ENCODE measurements around the gene SMIM1. TPM values are rescaled to one million over a fixed set of nuclear protein-coding genes. Genes with fewer than 3 reads are reported as not detected.
A peak's percentile ranks its signal among the peaks of the same experiment; 100 is the strongest.

SMIM1 gene
- total and polyA plus RNA-seq, 5 donors, result 44.2 to 243 (median 107) TPM

GRCh38 chr1:3731583-3732433 lies 40.7 kb upstream of the SMIM1 start:
- H3K4me1 ChIP-seq (ENCODE audit: control insufficient read depth, insufficient read depth, low read length), result no peaks in the 10 kb centered on the region
- DNase-seq (no peak), ATAC-seq (no peak)
- no peaks in the 10 kb centered on the region for H3K9me3 ChIP-seq (ENCODE audit: control insufficient read depth, low read length)
- intact Hi-C loops (cut with DNase I), result loop anchor here in 1 of 4 donors (10.0 kb wide), 1 partner anchor 157 kb away; no protein-coding TSS in a partner anchor
- H3K27me3 ChIP-seq (ENCODE audit: control insufficient read depth, insufficient read depth), result no peaks in the 10 kb centered on the region
- H3K27ac ChIP-seq (ENCODE audit: low read length), result no peak overlapping the region
- WGBS, result 45% methylated on average over 25 of the region's 25 CpGs
- H3K4me3 ChIP-seq (ENCODE audit: low read length), result no peak overlapping the region

- DNase-seq (no peak), ATAC-seq (peak; percentile 23 to 25)
- no peaks in the 10 kb centered on the region for H3K9me3 ChIP-seq (ENCODE audit: control insufficient read depth, low read length)
- H3K27me3 ChIP-seq (ENCODE audit: control insufficient read depth, insufficient read depth), result no peaks in the 10 kb centered on the region
- WGBS, result 33% methylated on average over 37 of the region's 37 CpGs
- no peaks in the 10 kb centered on the region for H3K4me1 ChIP-seq (ENCODE audit: control insufficient read depth, insufficient read depth, low read length)
- H3K27ac ChIP-seq (ENCODE audit: low read length), result no peak overlapping the region
- intact Hi-C loops (cut with DNase I), result loop anchor here in 1 of 4 donors (10.0 kb wide), 1 partner anchor 158 kb away; no protein-coding TSS in a partner anchor
- H3K4me3 ChIP-seq (ENCODE audit: low read length), result no peak overlapping the region
These were observed 40.0 kb upstream of the SMIM1 start for GRCh38 chr1:3732434-3733093.

- DNase-seq, result peak in 1 of 3 donors; percentile 35
- H3K27me3 ChIP-seq (ENCODE audit: control insufficient read depth, insufficient read depth), result no peaks in the 10 kb centered on the region
These were observed 39.3 kb upstream of the SMIM1 start for GRCh38 chr1:3733094-3733882.

GRCh38 chr1:3733883-3734589 lies 38.5 kb upstream of the SMIM1 start:
- no peaks in the 10 kb centered on the region for H3K9me3 ChIP-seq (ENCODE audit: control insufficient read depth, low read length)
- H3K27me3 ChIP-seq (ENCODE audit: control insufficient read depth, insufficient read depth), result no peaks in the 10 kb centered on the region
- H3K27ac ChIP-seq (ENCODE audit: low read length), result no peak overlapping the region
- 85% methylated on average over 17 of the region's 17 CpGs for WGBS
- intact Hi-C loops (cut with DNase I), result loop anchor here in 1 of 4 donors (10.0 kb wide), 1 partner anchor 159 kb away; no protein-coding TSS in a partner anchor
- DNase-seq (peak in 1 of 3 donors; percentile 52), ATAC-seq (no peak)
- no peak overlapping the region for H3K4me3 ChIP-seq (ENCODE audit: low read length)
- H3K4me1 ChIP-seq (ENCODE audit: control insufficient read depth, insufficient read depth, low read length), result no peaks in the 10 kb centered on the region

More at GRCh38 chr1:3733094-3733882, 39.3 kb upstream of the SMIM1 start:
- Histone ChIP-seq H3K27ac (ENCODE audit: low read length) (no peak overlapping the region), H3K4me1 (ENCODE audit: control insufficient read depth, insufficient read depth, low read length) (no peaks in the 10 kb centered on the region), H3K4me3 (ENCODE audit: low read length) (no peak overlapping the region), H3K9me3 (ENCODE audit: control insufficient read depth, low read length) (no peaks in the 10 kb centered on the region)
- ATAC-seq, result peak in 1 of 2 donors; percentile 6
- 70% methylated on average over 29 of the region's 29 CpGs for WGBS
- intact Hi-C loops (cut with DNase I), result loop anchor here in 1 of 4 donors (10.0 kb wide), 1 partner anchor 158 kb away; no protein-coding TSS in a partner anchor

GRCh38 chr1:3734602-3735001 lies 37.9 kb upstream of the SMIM1 start:
- Histone ChIP-seq H3K27ac (ENCODE audit: low read length) (no peak overlapping the region), H3K4me1 (ENCODE audit: control insufficient read depth, insufficient read depth, low read length) (no peaks in the 10 kb centered on the region), H3K27me3 (ENCODE audit: control insufficient read depth, insufficient read depth) (no peaks in the 10 kb centered on the region), H3K9me3 (ENCODE audit: control insufficient read depth, low read length) (no peaks in the 10 kb centered on the region), H3K4me3 (ENCODE audit: low read length) (no peak overlapping the region)
- DNase-seq (peak in 2 of 3 donors; percentile 37 to 59), ATAC-seq (no peak)
- intact Hi-C loops (cut with DNase I), result loop anchor here in 1 of 4 donors (10.0 kb wide), 1 partner anchor 160 kb away; no protein-coding TSS in a partner anchor
- 88% methylated on average over 16 of the region's 16 CpGs for WGBS

- DNase-seq (peak in 2 of 3 donors; percentile 26 to 34), ATAC-seq (no peak)
- whole genome bisulfite sequencing, result 84% methylated on average over 12 of the region's 12 CpGs
These were observed 37.4 kb upstream of the SMIM1 start for GRCh38 chr1:3735027-3735681.

GRCh38 chr1:3735688-3736087 lies 36.9 kb upstream of the SMIM1 start:
- intact Hi-C loops (cut with DNase I), result loop anchor here in 1 of 4 donors (10.0 kb wide), 1 partner anchor 161 kb away; no protein-coding TSS in a partner anchor
- H3K4me3 ChIP-seq (ENCODE audit: low read length), result no peak overlapping the region
- no peaks in the 10 kb centered on the region for H3K4me1 ChIP-seq (ENCODE audit: control insufficient read depth, insufficient read depth, low read length)
- no peaks in the 10 kb centered on the region for H3K9me3 ChIP-seq (ENCODE audit: control insufficient read depth, low read length)
- DNase-seq (peak in 1 of 3 donors; percentile 39), ATAC-seq (no peak)
- H3K27ac ChIP-seq (ENCODE audit: low read length), result no peak overlapping the region
- WGBS, result 77% methylated on average over 13 of the region's 13 CpGs
- H3K27me3 ChIP-seq (ENCODE audit: control insufficient read depth, insufficient read depth), result no peaks in the 10 kb centered on the region

More at GRCh38 chr1:3735027-3735681, 37.4 kb upstream of the SMIM1 start:
- H3K4me1 ChIP-seq (ENCODE audit: control insufficient read depth, insufficient read depth, low read length), result no peaks in the 10 kb centered on the region
- H3K27me3 ChIP-seq (ENCODE audit: control insufficient read depth, insufficient read depth), result no peaks in the 10 kb centered on the region
- no peak overlapping the region for H3K27ac ChIP-seq (ENCODE audit: low read length)
- intact Hi-C loops (cut with DNase I), result loop anchor here in 1 of 4 donors (10.0 kb wide), 1 partner anchor 160 kb away; no protein-coding TSS in a partner anchor
- no peak overlapping the region for H3K4me3 ChIP-seq (ENCODE audit: low read length)
- no peaks in the 10 kb centered on the region for H3K9me3 ChIP-seq (ENCODE audit: control insufficient read depth, low read length)

GRCh38 chr1:3736131-3736561 lies 36.4 kb upstream of the SMIM1 start:
- WGBS, result 80% methylated on average over 13 of the region's 13 CpGs
- H3K9me3 ChIP-seq (ENCODE audit: control insufficient read depth, low read length), result no peaks in the 10 kb centered on the region
- DNase-seq (peak in 1 of 3 donors; percentile 59), ATAC-seq (peak in 1 of 2 donors; percentile 10)
- H3K4me3 ChIP-seq (ENCODE audit: low read length), result no peak overlapping the region
- intact Hi-C loops (cut with DNase I), result loop anchor here in 1 of 4 donors (10.0 kb wide), 1 partner anchor 161 kb away; no protein-coding TSS in a partner anchor
- no peak overlapping the region for H3K27ac ChIP-seq (ENCODE audit: low read length)
- no peaks in the 10 kb centered on the region for H3K27me3 ChIP-seq (ENCODE audit: control insufficient read depth, insufficient read depth)
- no peaks in the 10 kb centered on the region for H3K4me1 ChIP-seq (ENCODE audit: control insufficient read depth, insufficient read depth, low read length)

GRCh38 chr1:3736708-3737107 lies 35.8 kb upstream of the SMIM1 start:
- ATAC-seq, result no peak
- Histone ChIP-seq H3K4me3 (ENCODE audit: low read length) (no peak overlapping the region), H3K27ac (ENCODE audit: low read length) (no peak overlapping the region), H3K4me1 (ENCODE audit: control insufficient read depth, insufficient read depth, low read length) (no peaks in the 10 kb centered on the region), H3K9me3 (ENCODE audit: control insufficient read depth, low read length) (no peaks in the 10 kb centered on the region), H3K27me3 (ENCODE audit: control insufficient read depth, insufficient read depth) (no peaks in the 10 kb centered on the region)
- DNase-seq, result peak in 2 of 3 donors; percentile 27 to 46
- 87% methylated on average over 14 of the region's 14 CpGs for WGBS
- intact Hi-C loops (cut with DNase I), result loop anchor here in 1 of 4 donors (10.0 kb wide), 1 partner anchor 162 kb away; no protein-coding TSS in a partner anchor

All from right cardiac atrium (tissue), 5 donors.